H1 (cell line): Measurements from ENCODE around the gene ZNF536. TPM values are rescaled to one million over a fixed set of nuclear protein-coding genes. Genes with fewer than 3 reads are reported as not detected.

Source experiments
- E2F6 ChIP-seq: IDR thresholded peaks from 2 replicates; pipeline ENCODE4 v1.6.1; 2012; ENCODE audit warnings: inconsistent platforms
- POLR2AphosphoS5 ChIP-seq: IDR thresholded peaks from 2 replicates; pipeline ENCODE4 v1.6.1; 2011; ENCODE audit warnings: low read depth, low read length
- SIRT6 ChIP-seq: IDR thresholded peaks from one replicate; pipeline ENCODE4 v1.7.1; 2012; ENCODE audit warnings: low read length, inconsistent platforms
- polyA plus RNA-seq, 7 experiments: library from polyadenylated mRNA; depleted of rRNA in 3 of 7; stranded (reverse) in 5 of 7; unstranded in 2 of 7; fragments of >200 nt in 5 of 7; fragments of 200-250 nt in 2 of 7; gene quantifications; 1 replicate in 5 of 7; 2 replicates in 1 of 7; 4 replicates in 1 of 7; pipeline versions ENCODE4 v1.2.1 to v1.2.3, GENCODE V29; 2011 to 2013; ENCODE audit warnings: missing spikeins in 2 of 7, mixed read lengths in 2 of 7
- total RNA-seq: library from RNA; stranded (reverse); fragmentation: NEBNext Ultra II Directional; extraction: Animal tissue kit (Norgen Biotek cat#: 25700); gene quantifications from 2 replicates; pipeline ENCODE4 v1.2.1, GENCODE V29; 2021

The ZNF536 gene
- total and polyA plus RNA-seq, 2 of the 8 experiments (the other 6 are each of a cell fraction or from before 2014, with no cell fraction given), result 0.09 to 0.11 TPM

- TF ChIP-seq POLR2AphosphoS5, result no peak
- no peak for TF ChIP-seq E2F6
- no peak for TF ChIP-seq SIRT6
Measured at GRCh38 chr19:30450835-30451321, 78.7 kb downstream of the ZNF536 start (continued).
